Suppressor macrophage treated with lipopolysaccharide for 4 hours (primary cell): ENCODE measurements around the gene RPL22.

Experiments used
- DNase-seq: peaks from one replicate; pipeline ENCODE4 v3.0.0-alpha.2; 2020

The RPL22 gene

GRCh38 chr1:6151291-6151822 lies 48.0 kb downstream of the RPL22 start:
- no peak for DNase-seq

- DNase-seq, result no peak
Measured at GRCh38 chr1:6150006-6150938, 49.1 kb downstream of the RPL22 start.

GRCh38 chr1:6149597-6149996 lies 49.8 kb downstream of the RPL22 start:
- no peak for DNase-seq

DNA sequence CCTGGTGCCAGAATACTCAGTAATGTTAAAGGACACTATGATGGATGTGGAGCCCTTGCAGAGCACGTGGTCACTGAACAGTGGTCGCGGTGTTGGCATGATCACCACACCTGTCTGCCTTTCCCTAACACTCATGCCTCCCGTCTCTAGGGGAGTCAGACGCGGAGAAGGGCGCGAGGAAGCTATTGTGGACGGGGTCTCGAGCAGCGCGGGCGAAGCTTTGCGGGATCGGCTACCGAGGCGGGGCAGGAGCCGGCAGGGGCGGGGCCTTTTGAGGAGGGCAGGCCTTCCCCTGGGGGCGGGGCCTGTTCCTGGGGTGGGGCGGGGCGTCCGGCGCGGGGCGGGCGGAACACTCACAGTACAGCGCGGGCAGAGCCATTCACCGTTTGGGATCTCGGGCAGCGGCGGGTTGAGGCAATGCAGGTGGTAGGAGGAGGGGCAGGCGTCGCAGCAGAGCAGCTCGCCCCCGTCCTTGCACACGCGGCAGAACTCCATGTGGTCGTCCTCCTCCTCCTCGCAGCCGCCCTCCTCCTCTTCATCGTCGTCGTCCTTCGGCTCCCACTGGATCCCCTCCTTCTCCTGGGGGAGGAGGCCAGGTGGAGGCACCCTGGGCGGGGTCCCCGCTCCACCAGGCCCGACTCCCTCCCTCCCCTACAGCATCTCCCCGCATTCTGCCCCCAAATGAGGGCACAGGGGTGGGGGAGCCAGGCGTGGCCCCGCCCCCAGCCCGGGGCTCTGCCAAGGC lies 50.7 kb downstream of the RPL22 start:
- DNase-seq, result peak; percentile 73

DNA sequence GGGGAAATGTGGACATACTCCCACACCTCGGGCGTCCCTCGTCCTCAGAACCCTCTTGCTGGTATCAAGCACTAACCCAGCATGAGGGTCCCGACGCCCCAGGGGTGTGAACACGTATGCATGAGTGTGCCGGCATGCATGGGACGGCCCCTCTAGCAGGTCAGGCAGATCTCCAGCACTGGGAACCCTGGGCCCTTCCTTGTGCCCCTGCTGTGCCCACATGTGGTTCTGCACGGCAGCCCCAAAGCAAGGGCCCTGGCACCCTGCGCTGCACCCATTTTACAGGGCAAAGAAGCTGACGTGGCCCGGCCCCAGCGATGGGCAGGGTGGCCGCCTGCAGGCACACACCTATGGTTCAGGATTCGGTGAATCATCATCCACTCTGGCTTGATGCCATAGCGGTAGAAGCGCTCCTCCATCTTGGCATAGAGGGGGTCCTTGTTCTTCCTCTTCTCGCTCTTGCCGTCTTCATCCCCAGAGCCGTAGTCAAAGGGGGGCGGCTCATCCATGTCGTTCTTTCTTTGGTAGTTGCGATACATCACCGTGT lies 53.5 kb downstream of the RPL22 start:
- DNase-seq, result no peak

- DNase-seq, result no peak
Measured at GRCh38 chr1:6145396-6145750, 54.0 kb downstream of the RPL22 start.

DNA sequence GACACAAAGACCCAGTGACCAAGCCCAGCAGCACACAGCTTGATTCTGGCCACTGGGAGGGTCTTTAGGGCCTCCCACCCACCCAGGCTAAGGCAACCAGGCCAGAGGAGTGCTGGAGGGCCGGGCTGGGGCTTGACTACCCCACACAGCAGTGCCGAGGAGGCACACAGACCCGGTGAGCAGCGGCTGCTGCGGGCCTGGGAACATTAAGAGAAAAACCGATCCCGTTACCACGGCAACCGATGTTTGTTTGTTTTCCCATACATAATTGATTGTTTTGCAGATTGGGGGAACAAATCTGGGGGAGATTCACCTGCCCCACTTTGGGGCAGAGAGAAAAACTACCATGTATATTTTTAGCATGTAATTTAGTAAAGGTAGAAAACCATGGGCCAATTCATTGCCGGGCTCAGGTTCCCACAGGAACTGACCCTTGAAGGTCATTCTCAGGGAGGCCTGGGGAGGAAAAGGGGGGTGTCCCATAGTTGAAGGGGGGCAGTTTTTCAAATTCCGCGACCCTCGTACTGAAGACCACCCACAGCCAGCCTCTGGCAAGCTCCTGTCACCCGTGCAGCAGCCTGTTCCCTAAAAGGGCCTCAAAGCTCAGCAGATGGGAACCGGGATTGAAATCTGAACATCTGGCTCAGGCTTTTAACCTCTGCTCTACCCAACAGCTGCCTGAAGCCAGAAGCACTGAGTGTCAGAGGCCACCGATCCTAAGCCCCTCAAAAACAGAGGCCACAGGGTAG lies 54.6 kb downstream of the RPL22 start:
- DNase-seq, result no peak

DNA sequence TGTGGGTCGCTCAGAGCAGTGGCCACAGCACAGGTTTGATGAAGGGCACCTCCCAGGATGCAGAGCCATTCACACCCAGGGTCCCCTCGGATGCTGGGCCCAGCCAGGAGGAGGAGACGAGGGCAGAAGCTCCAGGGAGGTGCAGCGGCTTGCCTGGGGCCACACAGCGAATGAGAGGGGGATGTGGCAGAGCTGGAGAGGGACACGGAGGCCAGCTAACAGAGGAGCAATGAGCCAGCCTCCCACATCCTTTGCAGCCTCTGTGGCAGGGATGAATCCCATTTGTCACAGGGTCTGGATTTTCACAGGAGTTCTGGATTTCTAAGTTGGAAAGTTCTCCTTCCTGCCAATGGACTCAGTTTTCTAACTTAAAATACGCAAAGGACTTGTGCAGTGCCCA lies 55.2 kb downstream of the RPL22 start:
- no peak for DNase-seq

DNA sequence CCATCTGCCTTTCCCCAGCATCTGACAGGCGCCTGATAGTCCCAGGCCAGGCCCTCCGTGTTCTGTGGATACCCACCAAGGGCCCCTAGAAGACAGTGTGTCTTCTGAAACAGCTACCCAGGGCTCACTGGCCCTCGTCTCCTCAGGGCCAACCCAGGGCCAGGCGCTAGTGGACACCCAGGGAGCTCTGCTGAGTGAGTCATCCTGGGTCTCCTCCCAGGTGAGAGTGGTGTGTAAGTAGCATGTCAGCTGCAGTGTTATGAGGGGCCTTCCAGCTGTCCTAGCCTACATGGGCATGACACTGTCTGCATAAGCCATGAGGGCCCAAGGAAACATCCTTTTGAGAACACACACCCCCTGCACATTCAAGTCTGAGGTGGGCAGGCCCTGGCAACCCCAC lies 56.0 kb downstream of the RPL22 start:
- DNase-seq, result no peak

DNA sequence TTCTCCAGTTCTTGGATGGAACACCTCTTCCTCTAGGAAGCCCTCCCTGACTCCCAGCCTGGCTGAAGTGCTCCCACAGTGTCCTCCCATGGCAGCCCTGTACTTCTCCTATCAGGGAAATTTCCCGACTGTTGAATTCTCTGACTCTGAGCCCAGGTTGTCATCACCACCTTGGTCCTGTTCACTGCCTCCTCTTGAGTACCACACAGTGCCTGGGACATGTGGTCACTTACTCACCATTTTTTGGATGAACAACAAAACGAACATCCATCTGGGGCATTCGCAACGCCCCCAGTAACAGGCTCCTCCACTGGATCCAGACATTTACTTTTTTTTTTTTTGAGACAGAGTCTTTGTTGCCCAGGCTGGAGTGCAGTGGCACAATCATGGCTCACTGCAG lies 56.7 kb downstream of the RPL22 start:
- no peak for DNase-seq

DNA sequence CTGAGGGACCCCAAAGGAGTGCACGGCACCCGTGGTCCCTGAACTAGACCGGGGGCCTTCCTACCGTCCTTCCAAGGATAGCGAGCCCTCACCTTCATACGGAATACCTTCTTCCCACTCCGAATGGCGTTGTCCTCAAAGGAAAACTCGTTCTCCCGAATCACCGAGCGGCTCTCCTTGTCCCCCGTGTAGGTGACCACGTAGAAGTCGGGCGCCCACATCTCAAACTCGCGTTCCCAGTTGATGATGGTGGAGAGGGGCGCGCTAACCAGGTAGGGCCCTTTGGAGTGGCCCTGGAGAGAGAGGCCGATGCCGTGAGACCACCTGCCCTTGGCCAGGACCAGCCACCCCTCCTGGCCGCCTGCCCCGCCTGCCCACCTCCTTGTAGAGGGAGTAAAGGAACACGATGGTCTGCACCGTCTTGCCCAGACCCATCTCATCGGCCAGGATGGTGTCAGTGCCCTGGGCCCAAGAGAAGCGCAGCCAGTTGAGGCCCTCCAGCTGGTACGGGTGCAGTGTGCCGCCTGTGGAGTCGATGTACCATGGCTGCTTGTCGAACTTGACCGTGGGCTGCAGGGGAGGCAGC lies 57.3 kb downstream of the RPL22 start:
- DNase-seq, result no peak

GRCh38 chr1:6141592-6141991 lies 57.8 kb downstream of the RPL22 start:
- peak; percentile 56 for DNase-seq

DNA sequence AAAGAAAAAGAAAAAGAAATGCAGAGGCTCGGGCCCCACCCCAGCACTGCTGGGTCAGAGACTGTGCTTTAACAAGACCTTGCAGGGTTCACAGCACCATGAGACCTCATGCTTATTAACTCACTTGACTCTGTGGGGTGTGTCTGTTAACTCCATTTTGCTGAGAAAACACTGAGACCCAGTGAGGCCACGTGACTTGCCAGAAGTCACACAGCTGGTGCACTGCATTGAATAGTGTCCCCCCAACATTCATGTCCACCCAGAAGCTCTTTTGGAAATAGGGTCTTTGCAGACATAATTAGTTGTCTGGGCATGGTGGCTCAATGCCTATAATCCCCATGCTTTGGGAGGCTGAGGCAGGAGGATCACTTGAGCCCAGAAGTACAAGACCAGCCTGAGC lies 59.0 kb downstream of the RPL22 start:
- DNase-seq, result no peak

DNA sequence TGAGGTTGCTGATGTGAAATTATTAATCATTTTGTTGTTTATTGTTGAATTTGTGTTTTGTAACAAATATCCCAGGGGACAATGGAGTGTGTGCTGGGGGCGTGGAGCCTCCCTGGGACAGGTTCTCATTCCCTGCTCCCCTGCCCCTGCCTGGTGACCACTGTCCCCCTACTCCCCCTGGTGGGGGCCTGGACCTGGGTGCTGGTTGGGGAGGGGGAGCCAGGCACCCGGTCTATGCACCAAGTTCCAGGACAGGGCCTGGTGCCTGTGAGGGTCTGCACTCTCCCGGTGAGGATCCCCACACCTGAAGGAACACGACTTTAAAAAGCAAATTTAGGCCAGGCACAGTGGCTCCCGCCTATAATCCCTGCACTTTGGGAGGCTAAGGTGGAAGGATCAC lies 61.6 kb downstream of the RPL22 start:
- no peak for DNase-seq

GRCh38 chr1:6136516-6137220 lies 62.7 kb downstream of the RPL22 start:
- no peak for DNase-seq
